Body of pancreas (tissue), 4 donors: ENCODE results near the gene THG1L. TPM values are rescaled to one million over a fixed set of nuclear protein-coding genes. Genes with fewer than 3 reads are reported as not detected.
"Not testable (repeated sequence)": the region's sequence is repeated elsewhere in the genome, so short reads cannot be mapped to it uniquely, and the experiment has no call there.

ENCODE experiments used
- ATAC-seq: fragments of 150-250 bp; one replicate; pipeline ENCODE4 v1.9.1; 2016
- DNase-seq, 4 donors: peaks; one replicate each; pipeline ENCODE4 v3.0.0-alpha.2; 2019
- H3K27ac ChIP-seq, 4 donors: fragments of 200-600 bp; sonication (generic); 1 replicate in 3 of 4; 2 replicates in 1 of 4; pipeline versions ENCODE4 v1.5.1 to v1.6.1; 2016 to 2019; ENCODE audit warnings: mild to moderate bottlenecking in 1 of 4, mixed read lengths in 1 of 4, moderate library complexity in 1 of 4
- H3K27me3 ChIP-seq, 2 donors: fragments of 200-600 bp; sonication (generic); one replicate each; pipeline ENCODE4 v1.6.0; 2016; ENCODE audit warnings: mild to moderate bottlenecking in 1 of 2
- H3K36me3 ChIP-seq, 2 donors: fragments of 200-600 bp; sonication (generic); replicated peaks in 1 of 2; 2 replicates each; pipeline ENCODE4 v1.5.1; 2016; ENCODE audit warnings: low read depth in 2 of 2; ENCODE audit not compliant: insufficient read depth in 1 of 2
- H3K4me1 ChIP-seq: fragments of 200-600 bp; sonication (generic); one replicate; pipeline ENCODE4 v1.6.0; 2016
- H3K4me3 ChIP-seq, 2 donors: fragments of 200-600 bp; sonication (generic); 1 replicate in 1 of 2; 2 replicates in 1 of 2; pipeline ENCODE4 v1.5.1; 2016 to 2019
- H3K9me3 ChIP-seq, 3 donors: fragments of 200-600 bp; sonication (generic); 1 replicate in 2 of 3; 2 replicates in 1 of 3; pipeline ENCODE4 v1.5.1; 2016
- CTCF ChIP-seq, 7 experiments: fragments of 450-650 bp in 4 of 7; fragments of 200-600 bp in 3 of 7; sonication (generic) in 3 of 7; IDR thresholded peaks; one replicate each; pipeline ENCODE4 v1.5.1; 2016 to 2019; ENCODE audit warnings: antibody characterized with exemption in 7 of 7
- POLR2A ChIP-seq, 3 donors: fragments of 450-650 bp; IDR thresholded peaks; one replicate each; pipeline ENCODE4 v1.6.1; 2016; ENCODE audit warnings: antibody characterized with exemption in 3 of 3, mild to moderate bottlenecking in 2 of 3
- WGBS, 2 donors: methylation state at CpG; one replicate each; pipeline ENCODE4 v1.1.5; 2017; 5-methylcytosine and 5-hydroxymethylcytosine counted together
- intact Hi-C: fragments of 100-400 bp; cut with DNase I; formaldehyde crosslinking; loops from one replicate; pipeline ENCODE4 v1.15.1; 2023
- total RNA-seq, 2 donors: library from RNA; depleted of rRNA; stranded (reverse); fragments of >200 nt; gene quantifications; one replicate each; pipeline ENCODE4 v1.1.0, GENCODE V29; 2016

Gene THG1L
- 10 to 100 TPM in 1 of 2 donors, 1 to 10 TPM in 1; 4.4 to 12.5 TPM for total RNA-seq

- intact Hi-C loops: no loop called here
- Histone ChIP-seq H3K9me3 (no peaks in the 10 kb centered on the region), H3K27ac (peak within 1 kb of the TSS; percentile 79 to 96 (median 95)), H3K36me3 (peaks cover 0 to 5% of the 10 kb centered on the region in 2 donors), H3K4me3 (peak within 1 kb of the TSS; percentile 55 to 71), H3K27me3 (no peaks in the 10 kb centered on the region), H3K4me1 (peaks cover 8% of the 10 kb centered on the region)
- 1% methylated on average over 33 to 47 of the region's 47 CpGs for WGBS, 2 donors
- TF ChIP-seq POLR2A (IDR thresholded peaks at IDR 0.05) (peak; percentile 54 to 86 (median 83)), CTCF (IDR thresholded peaks at IDR 0.05) (no peak)
- DNase-seq: peak; percentile 96 to 98 (median 98)
- ATAC-seq: peak; percentile 98
These were observed at the start of gene THG1L for GRCh38 chr5:157731272-157732129. TSS of gene THG1L (plus strand) at chr5:157731420. CDS start at chr5:157731441, 21 bp downstream.

- DNase-seq (no peak), ATAC-seq (no peak)
- H3K36me3 ChIP-seq: no peaks in the 10 kb centered on the region
- H3K27ac ChIP-seq: no peak overlapping the region
- intact Hi-C loops: no loop called here
- WGBS, 2 donors: 60 to 62% methylated on average over 3 of the region's 3 CpGs
- no peaks in the 10 kb centered on the region for H3K9me3 ChIP-seq
- no peak overlapping the region for H3K4me3 ChIP-seq
- TF ChIP-seq CTCF (IDR thresholded peaks at IDR 0.05) (no peak), POLR2A (IDR thresholded peaks at IDR 0.05) (no peak)
- H3K27me3 ChIP-seq: no peaks in the 10 kb centered on the region
- H3K4me1 ChIP-seq: no peaks in the 10 kb centered on the region
These were observed 49.0 kb upstream of the THG1L start for GRCh38 chr5:157682257-157682656.

- DNase-seq, H3K4me1 ChIP-seq, intact Hi-C loops, ATAC-seq, H3K27me3 ChIP-seq, H3K27ac ChIP-seq, H3K9me3 ChIP-seq, H3K36me3 ChIP-seq, H3K4me3 ChIP-seq: not testable (repeated sequence)
- WGBS, 2 donors: 74 to 75% methylated on average over 14 of the region's 14 CpGs
These were observed 44.7 kb upstream of the THG1L start for GRCh38 chr5:157686276-157687197.

- no peaks in the 10 kb centered on the region for H3K36me3 ChIP-seq
- 89 to 92% methylated on average over 1 of the region's 1 CpG for WGBS, 2 donors
- no peaks in the 10 kb centered on the region for H3K9me3 ChIP-seq
- no peaks in the 10 kb centered on the region for H3K4me1 ChIP-seq
- no peak for TF ChIP-seq POLR2A (IDR thresholded peaks at IDR 0.05)
- no peak for TF ChIP-seq CTCF (IDR thresholded peaks at IDR 0.05)
- DNase-seq (no peak), ATAC-seq (no peak)
- no peak overlapping the region for H3K4me3 ChIP-seq
- no peak overlapping the region for H3K27ac ChIP-seq
- no peaks in the 10 kb centered on the region for H3K27me3 ChIP-seq
- intact Hi-C loops: no loop called here
These were observed 44.0 kb upstream of the THG1L start for GRCh38 chr5:157687198-157687554.
